ENCODE results near the gene ZBTB24. TPM values are rescaled to one million over a fixed set of nuclear protein-coding genes. Genes with fewer than 3 reads are reported as not detected.

The ZBTB24 gene
- total RNA-seq, 1 experiment from 2014 or later = 27.3 TPM

- Histone ChIP-seq H2BK15ac (ENCODE audit: low read depth, low read length) (no peak overlapping the region), H4K8ac (replicated peaks; ENCODE audit: insufficient read length, low read depth, low read length) (no peak overlapping the region), H4K20me1 (ENCODE audit: control insufficient read depth, insufficient read depth, insufficient read length) (no peaks in the 10 kb centered on the region), H3K79me2 (ENCODE audit: insufficient read depth, low read length) (no peaks in the 10 kb centered on the region), H3K18ac (ENCODE audit: insufficient read length, low read depth, low read length) (no peak overlapping the region), H2BK120ac (ENCODE audit: low read depth, low read length, poor library complexity, severe bottlenecking) (no peak overlapping the region), H2BK5ac (ENCODE audit: insufficient read length, low read length) (no peak overlapping the region), H3K23me2 (ENCODE audit: insufficient read length, low read depth, low read length, poor library complexity, severe bottlenecking) (no peaks in the 10 kb centered on the region), H3K4me2 (ENCODE audit: insufficient read depth, insufficient read length, low read length) (no peak overlapping the region), H3K9me3 (ENCODE audit: control insufficient read depth, low read depth, low read length) (peaks cover 12% of the 10 kb centered on the region), H3K4me1 (ENCODE audit: insufficient read depth, low read length) (no peaks in the 10 kb centered on the region; the same call in 1 of the 2 replicates), H3K56ac (ENCODE audit: insufficient read length, low read depth, low read length) (no peak overlapping the region), H2AFZ (ENCODE audit: low read length) (no peak overlapping the region), H2BK12ac (ENCODE audit: insufficient read length, low read depth, low read length) (no peak overlapping the region), H3K4ac (ENCODE audit: low read depth, low read length) (no peak overlapping the region), H2AK5ac (ENCODE audit: insufficient read length, low read length) (no peak overlapping the region), H2BK20ac (ENCODE audit: low read depth, low read length, poor library complexity, severe bottlenecking) (no peak overlapping the region), H3T11ph (ENCODE audit: low read length) (no peak overlapping the region), H4K91ac (ENCODE audit: insufficient read length, low read depth, low read length) (no peak overlapping the region), H3K14ac (ENCODE audit: insufficient read depth, low read length) (no peak overlapping the region), H4K5ac (ENCODE audit: insufficient read length, low read depth, low read length) (no peak overlapping the region), H3K79me1 (ENCODE audit: insufficient read depth, low read depth, low read length, poor library complexity, severe bottlenecking) (no peaks in the 10 kb centered on the region), H3K9ac (ENCODE audit: extremely low read depth, insufficient read length, low read length) (no peak overlapping the region), H3K27ac (ENCODE audit: insufficient read length, low read depth, low read length) (no peak overlapping the region), H3K23ac (ENCODE audit: insufficient read length, low read depth, low read length) (no peak overlapping the region), H3K27me3 (ENCODE audit: insufficient read depth, low read length) (no peaks in the 10 kb centered on the region)
- H3K4me1 Mint-ChIP-seq = peaks cover 39 to 49% of the 10 kb centered on the region in 2 experiments
- no peak overlapping the region for H3K4me3 Mint-ChIP-seq
- WGBS (ENCODE audit: extremely low coverage, insufficient read length, low lambda C conversion rate) = no CpG with 5 or more reads among the region's 2 CpGs
- no peak for DNase-seq
- no peak overlapping the region for H3K27ac Mint-ChIP-seq
- H3K36me3 Mint-ChIP-seq (ENCODE audit: insufficient read depth in 1 of 3, low read depth in 3 of 3) = peaks cover 12 to 35% (median 12%) of the 10 kb centered on the region in 3 experiments
- no peak for TF ChIP-seq CTCF (conservative IDR thresholded peaks at IDR 0.05)
- H3K9me3 Mint-ChIP-seq = peaks cover 22 to 29% of the 10 kb centered on the region in 2 experiments
- H3K27me3 Mint-ChIP-seq (ENCODE audit: low read depth) = no peaks in the 10 kb centered on the region
Measured at GRCh38 chr6:109506314-109506713, 23.3 kb upstream of the ZBTB24 start.

All from H9 (cell line).